Measurements from ENCODE around the gene DNAJB6.
A peak's percentile ranks its signal among the peaks of the same experiment; 100 is the strongest.

The DNAJB6 gene

GRCh38 chr7:157336383-157337315, at the start of gene DNAJB6:
Gene DNAJB6 (plus strand): TSS chr7:157337004. CDS start chr7:157358573, 21,569 bp downstream.
- peak; percentile 86 for DNase-seq

- no peak for DNase-seq
Measured at GRCh38 chr7:157291404-157292080, 45.3 kb upstream of the DNAJB6 start.

GRCh38 chr7:157292258-157292657, 44.5 kb upstream of the DNAJB6 start:
- DNase-seq: no peak

GRCh38 chr7:157292770-157293412, 43.9 kb upstream of the DNAJB6 start:
- no peak for DNase-seq

GRCh38 chr7:157293413-157293788, 43.4 kb upstream of the DNAJB6 start:
- DNase-seq: no peak

GRCh38 chr7:157294773-157295172, 42.0 kb upstream of the DNAJB6 start:
- DNase-seq: no peak

- DNase-seq: no peak
Measured at GRCh38 chr7:157295338-157295737, 41.5 kb upstream of the DNAJB6 start.

- DNase-seq: no peak
Measured at GRCh38 chr7:157297185-157297584, 39.6 kb upstream of the DNAJB6 start.

GRCh38 chr7:157299317-157299612, 37.5 kb upstream of the DNAJB6 start:
- DNase-seq: no peak

GRCh38 chr7:157299613-157300368, 37.0 kb upstream of the DNAJB6 start:
- DNase-seq: no peak

GRCh38 chr7:157300369-157300825, 36.4 kb upstream of the DNAJB6 start:
- no peak for DNase-seq

GRCh38 chr7:157301610-157302120, 35.1 kb upstream of the DNAJB6 start:
- DNase-seq: no peak

- DNase-seq: no peak
Measured at GRCh38 chr7:157306846-157307838, 29.7 kb upstream of the DNAJB6 start.

GRCh38 chr7:157309988-157310668, 26.7 kb upstream of the DNAJB6 start:
- DNase-seq: no peak

- no peak for DNase-seq
Measured at GRCh38 chr7:157310676-157311185, 26.1 kb upstream of the DNAJB6 start.

GRCh38 chr7:157312941-157313340, 23.9 kb upstream of the DNAJB6 start:
- DNase-seq: no peak

GRCh38 chr7:157313645-157314044, 23.2 kb upstream of the DNAJB6 start:
- no peak for DNase-seq

GRCh38 chr7:157318015-157318706, 18.6 kb upstream of the DNAJB6 start:
- no peak for DNase-seq

GRCh38 chr7:157320608-157320980, 16.2 kb upstream of the DNAJB6 start:
- DNase-seq: no peak

- DNase-seq: no peak
Measured at GRCh38 chr7:157323401-157323800, 13.4 kb upstream of the DNAJB6 start.
